Lung (tissue), 12 donors: Measurements from ENCODE around the gene DHX38. TPM values are rescaled to one million over a fixed set of nuclear protein-coding genes. Genes with fewer than 3 reads are reported as not detected.
"Not testable (repeated sequence)": the region's sequence is repeated elsewhere in the genome, so short reads cannot be mapped to it uniquely, and the experiment has no call there.

Experiments
- ATAC-seq: fragments of 200-7000 bp; cut with Tn5 transposase; one replicate; pipeline ENCODE4 v1.9.1; 2020; ENCODE audit warnings: moderate number of reproducible peaks; ENCODE audit not compliant: insufficient read depth, low FRiP score
- DNase-seq, 3 donors: peaks; one replicate each; pipeline ENCODE4 v3.0.0-alpha.2; 2013 to 2017
- H3K27ac ChIP-seq, 2 donors: one replicate each; pipeline ENCODE4 v1.5.1; 2013; ENCODE audit warnings: mild to moderate bottlenecking in 2 of 2, moderate library complexity in 2 of 2, control low read depth in 1 of 2, inconsistent platforms in 1 of 2, low read depth in 1 of 2, low read length in 1 of 2
- H3K27me3 ChIP-seq, 3 donors: one replicate each; pipeline ENCODE4 v1.5.1; 2013; ENCODE audit warnings: low read length in 2 of 3; ENCODE audit not compliant: control insufficient read depth in 3 of 3, insufficient read depth in 3 of 3
- H3K36me3 ChIP-seq, 4 donors: one replicate each; pipeline ENCODE4 v1.5.1; 2013; ENCODE audit warnings: low read length in 4 of 4, mild to moderate bottlenecking in 1 of 4, moderate library complexity in 1 of 4; ENCODE audit not compliant: control insufficient read depth in 4 of 4, insufficient read depth in 4 of 4
- H3K4me1 ChIP-seq, 5 donors: one replicate each; pipeline ENCODE4 v1.5.1; 2013; ENCODE audit warnings: low read length in 5 of 5, mild to moderate bottlenecking in 2 of 5, moderate library complexity in 1 of 5; ENCODE audit not compliant: control insufficient read depth in 5 of 5, insufficient read depth in 5 of 5
- H3K4me3 ChIP-seq: one replicate; pipeline ENCODE4 v1.5.1; 2013; ENCODE audit warnings: mild to moderate bottlenecking, control low read depth, moderate library complexity
- H3K9ac ChIP-seq, 2 donors: one replicate each; pipeline ENCODE4 v1.5.1; 2013; ENCODE audit warnings: low read length in 2 of 2, control low read depth in 1 of 2; ENCODE audit not compliant: insufficient read depth in 1 of 2
- H3K9me3 ChIP-seq, 4 donors: one replicate each; pipeline ENCODE4 v1.5.1; 2013; ENCODE audit warnings: low read length in 3 of 4, mild to moderate bottlenecking in 1 of 4, moderate library complexity in 1 of 4; ENCODE audit not compliant: control insufficient read depth in 4 of 4, insufficient read depth in 3 of 4
- CTCF ChIP-seq: IDR thresholded peaks from 2 replicates; pipeline ENCODE4 v1.5.1; 2012; ENCODE audit warnings: mild to moderate bottlenecking; ENCODE audit errors: control extremely low read depth, extremely low read depth
- WGBS, 2 donors: extraction: QIAGEN DNeasy Blood & Tissue Kit; methylation state at CpG; one replicate each; pipeline ENCODE4 v1.1.7; 2013; 5-methylcytosine and 5-hydroxymethylcytosine counted together
- polyA plus RNA-seq, 2 donors: library from polyadenylated mRNA; stranded (reverse); fragments of 200-250 nt; gene quantifications; one replicate each; pipeline ENCODE4 v1.2.1, GENCODE V29; 2013
- total RNA-seq, 2 donors: library from RNA; depleted of rRNA in 1 of 2; stranded (reverse); fragments of >200 nt in 1 of 2; gene quantifications; one replicate each; pipeline ENCODE4 v1.2.1, GENCODE V29; 2014 to 2021
- donor health status: control.
- donor health status: control.
- donor health status: Bipolar disorder and iron deficiency.
- donor health status: healthy.
- donor health status: DM: yes; HTN: yes; CAD: no.

Gene DHX38
- total and polyA plus RNA-seq, 4 donors: 39.6 to 62.3 (median 45.5) TPM

- H3K27me3 ChIP-seq: peaks cover 0 to 2% (median 0%) of the 10 kb centered on the region in 3 donors
- no peak overlapping the region for H3K27ac ChIP-seq
- DNase-seq (no peak), ATAC-seq (no peak)
- H3K4me3 ChIP-seq: no peak overlapping the region
- no peaks in the 10 kb centered on the region for H3K36me3 ChIP-seq
- H3K9me3 ChIP-seq: no peaks in the 10 kb centered on the region
- 87 to 95% methylated on average over 4 of the region's 4 CpGs for WGBS, 2 donors
- H3K4me1 ChIP-seq: no peaks in the 10 kb centered on the region
- no peak for TF ChIP-seq CTCF
- no peak overlapping the region for H3K9ac ChIP-seq
Measured at GRCh38 chr16:72055911-72056310, 37.7 kb upstream of the DHX38 start.

DNA sequence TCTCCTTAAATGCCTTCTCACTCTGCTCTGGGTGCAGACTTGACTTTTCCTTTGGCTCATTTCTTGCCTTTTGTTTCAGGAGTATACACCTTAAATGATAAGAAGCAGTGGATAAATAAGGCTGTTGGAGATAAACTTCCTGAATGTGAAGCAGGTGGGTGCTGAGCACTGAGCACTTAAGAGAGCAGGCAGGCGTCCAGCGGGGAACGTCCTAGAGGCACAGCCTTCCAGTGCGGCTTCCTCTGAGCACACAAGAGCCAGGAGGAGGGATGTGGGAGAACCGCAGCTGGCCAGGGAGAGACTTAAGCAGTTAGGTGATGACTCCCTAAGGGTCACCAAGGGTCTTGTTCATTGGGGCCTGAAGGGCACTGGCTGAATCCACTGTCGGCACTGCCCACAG is 36.3 kb upstream of the DHX38 start:
- H3K9me3 ChIP-seq: not testable (repeated sequence)

DNA sequence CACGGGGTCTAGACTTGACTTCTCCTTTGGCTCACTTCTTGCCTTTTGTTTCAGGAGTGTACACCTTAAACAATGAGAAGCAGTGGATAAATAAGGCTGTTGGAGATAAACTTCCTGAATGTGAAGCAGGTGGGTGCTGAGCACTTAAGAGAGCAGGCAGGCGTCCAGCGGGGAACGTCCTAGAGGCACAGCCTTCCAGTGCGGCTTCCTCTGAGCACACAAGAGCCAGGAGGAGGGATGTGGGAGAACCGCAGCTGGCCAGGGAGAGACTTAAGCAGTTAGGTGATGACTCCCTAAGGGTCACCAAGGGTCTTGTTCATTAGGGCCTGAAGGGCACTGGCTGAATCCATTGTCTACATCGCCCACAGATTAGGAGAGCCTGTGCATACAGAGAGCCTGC is 34.6 kb upstream of the DHX38 start:
- not testable (repeated sequence) for H3K27ac ChIP-seq, H3K4me1 ChIP-seq, ATAC-seq, H3K9ac ChIP-seq, DNase-seq, H3K4me3 ChIP-seq, H3K27me3 ChIP-seq, H3K36me3 ChIP-seq, H3K9me3 ChIP-seq
- 61 to 73% methylated on average over 5 to 7 of the region's 7 CpGs for WGBS, 2 donors

More for the DNA sequence above, 36.3 kb upstream of the DHX38 start:
- 58% methylated on average over 2 of the region's 6 CpGs; no CpG with 5 or more reads in 1 of the 2 donors for WGBS, 2 donors
- H3K27me3 ChIP-seq, H3K4me1 ChIP-seq, H3K27ac ChIP-seq, H3K9ac ChIP-seq, DNase-seq, H3K36me3 ChIP-seq, ATAC-seq, H3K4me3 ChIP-seq: not testable (repeated sequence)

DNA sequence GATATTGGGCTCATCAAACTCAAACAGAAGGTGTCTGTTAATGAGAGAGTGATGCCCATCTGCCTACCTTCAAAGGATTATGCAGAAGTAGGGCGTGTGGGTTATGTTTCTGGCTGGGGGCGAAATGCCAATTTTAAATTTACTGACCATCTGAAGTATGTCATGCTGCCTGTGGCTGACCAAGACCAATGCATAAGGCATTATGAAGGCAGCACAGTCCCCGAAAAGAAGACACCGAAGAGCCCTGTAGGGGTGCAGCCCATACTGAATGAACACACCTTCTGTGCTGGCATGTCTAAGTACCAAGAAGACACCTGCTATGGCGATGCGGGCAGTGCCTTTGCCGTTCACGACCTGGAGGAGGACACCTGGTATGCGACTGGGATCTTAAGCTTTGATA is 33.2 kb upstream of the DHX38 start:
- ATAC-seq (no peak), DNase-seq (no peak)
- H3K9ac ChIP-seq: no peak overlapping the region
- H3K4me1 ChIP-seq: no peaks in the 10 kb centered on the region
- no peaks in the 10 kb centered on the region for H3K27me3 ChIP-seq
- no peaks in the 10 kb centered on the region for H3K36me3 ChIP-seq
- WGBS, 2 donors: 94 to 95% methylated on average over 9 of the region's 9 CpGs
- no peak overlapping the region for H3K27ac ChIP-seq
- TF ChIP-seq CTCF: no peak
- no peak overlapping the region for H3K4me3 ChIP-seq
- H3K9me3 ChIP-seq: no peaks in the 10 kb centered on the region

- Histone ChIP-seq H3K4me3 (no peak overlapping the region), H3K4me1 (no peaks in the 10 kb centered on the region), H3K27me3 (no peaks in the 10 kb centered on the region), H3K27ac (no peak overlapping the region), H3K9ac (no peak overlapping the region), H3K9me3 (no peaks in the 10 kb centered on the region), H3K36me3 (no peaks in the 10 kb centered on the region)
- TF ChIP-seq CTCF: no peak
- DNase-seq: no peak
- no peak for ATAC-seq
- 95 to 100% methylated on average over 1 of the region's 1 CpG for WGBS, 2 donors
Measured at GRCh38 chr16:72061564-72061963, 32.1 kb upstream of the DHX38 start.
